Left lung (tissue), 10 donors: ENCODE results near the gene LAIR1. TPM values are rescaled to one million over a fixed set of nuclear protein-coding genes. Genes with fewer than 3 reads are reported as not detected.
"Not testable (repeated sequence)": the region's sequence is repeated elsewhere in the genome, so short reads cannot be mapped to it uniquely, and the experiment has no call there.

ENCODE experiments used
- ATAC-seq: fragments of 200-7000 bp; cut with Tn5 transposase; one replicate; pipeline ENCODE4 v1.9.1; 2020; ENCODE audit warnings: moderate library complexity
- DNase-seq, 4 donors: peaks; one replicate each; pipeline ENCODE4 v3.0.0-alpha.2; 2013 to 2020
- H3K27ac ChIP-seq, 2 donors: fragments of 200-600 bp; sonication (generic) in 1 of 2; one replicate each; pipeline versions ENCODE4 v1.5.0 to v1.8.0; 2020 to 2021
- H3K27me3 ChIP-seq, 2 donors: fragments of 200-600 bp; sonication (generic) in 1 of 2; one replicate each; pipeline versions ENCODE4 v1.5.0 to v1.8.0; 2020 to 2021
- H3K36me3 ChIP-seq, 2 donors: fragments of 200-600 bp; sonication (generic) in 1 of 2; one replicate each; pipeline versions ENCODE4 v1.5.0 to v1.8.0; 2020 to 2021
- H3K4me1 ChIP-seq, 2 donors: fragments of 200-600 bp; one replicate each; pipeline ENCODE4 v1.8.0; 2021
- H3K4me3 ChIP-seq, 2 donors: fragments of 200-600 bp; sonication (generic) in 1 of 2; one replicate each; pipeline versions ENCODE4 v1.5.0 to v1.8.0; 2020 to 2021; ENCODE audit warnings: mild to moderate bottlenecking in 1 of 2
- H3K9me3 ChIP-seq, 2 donors: fragments of 200-600 bp; sonication (generic) in 1 of 2; one replicate each; pipeline versions ENCODE4 v1.5.0 to v1.8.0; 2020 to 2021
- intact Hi-C, 2 donors: fragments of 100-400 bp; cut with DNase I; formaldehyde crosslinking; loops; one replicate each; pipeline versions ENCODE4 v1.11.2 to v1.14.2; 2022
- polyA plus RNA-seq, 6 donors: library from polyadenylated mRNA; unstranded; fragments of 120-200 nt; gene quantifications; one replicate each; pipeline ENCODE4 v1.2.1, GENCODE V29; 2013; ENCODE audit not compliant: insufficient read length in 6 of 6
- total RNA-seq, 2 donors: library from RNA; stranded (reverse); fragmentation: NEBNext Ultra II Directional; extraction: Animal tissue kit (Norgen Biotek cat#: 25700); gene quantifications; one replicate each; pipeline ENCODE4 v1.2.1, GENCODE V29; 2021
- TF ChIP-seq, protein P1 (sequence below), 2 donors: fragments of 200-600 bp; sonication (generic) in 1 of 2; IDR thresholded peaks; one replicate each; pipeline versions ENCODE4 v1.5.0 to v1.8.0; 2021; ENCODE audit warnings: antibody characterized with exemption in 2 of 2
- donor health status: DM: no; HTN: yes; CAD: no.
- donor health status: DM: no; HTN: no; CAD: no.

Gene LAIR1
- total and polyA plus RNA-seq, 8 donors, result 5.0 to 172 (median 7.5) TPM

DNA sequence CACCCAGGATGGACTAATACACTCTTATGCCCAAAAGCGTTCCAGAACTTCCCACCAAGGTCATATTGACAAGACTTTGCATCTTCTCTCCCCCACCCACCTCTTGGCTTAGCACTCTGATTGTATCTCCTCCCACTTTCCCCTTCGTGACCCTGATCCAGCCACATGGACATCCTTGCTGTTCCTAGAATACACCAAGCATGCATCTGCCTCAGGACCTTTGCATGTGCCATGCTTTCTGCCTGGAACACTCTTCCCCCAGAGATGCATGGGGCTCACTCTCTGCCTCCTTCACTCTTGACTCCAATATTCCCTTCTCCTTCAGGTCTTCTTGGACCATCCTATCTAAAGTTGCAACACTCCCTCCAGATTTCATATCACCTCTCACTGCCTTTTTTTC is 16.2 kb upstream of the LAIR1 start:
- peaks cover 0 to 22% of the 10 kb centered on the region in 2 donors for H3K27me3 ChIP-seq
- H3K27ac ChIP-seq, result no peak overlapping the region
- H3K36me3 ChIP-seq, result no peaks in the 10 kb centered on the region
- peaks cover 0 to 34% of the 10 kb centered on the region in 2 donors for H3K4me1 ChIP-seq
- intact Hi-C loops, result no loop called here
- H3K9me3 ChIP-seq, result no peaks in the 10 kb centered on the region
- no peak overlapping the region for H3K4me3 ChIP-seq
- TF ChIP-seq, protein P1, sequence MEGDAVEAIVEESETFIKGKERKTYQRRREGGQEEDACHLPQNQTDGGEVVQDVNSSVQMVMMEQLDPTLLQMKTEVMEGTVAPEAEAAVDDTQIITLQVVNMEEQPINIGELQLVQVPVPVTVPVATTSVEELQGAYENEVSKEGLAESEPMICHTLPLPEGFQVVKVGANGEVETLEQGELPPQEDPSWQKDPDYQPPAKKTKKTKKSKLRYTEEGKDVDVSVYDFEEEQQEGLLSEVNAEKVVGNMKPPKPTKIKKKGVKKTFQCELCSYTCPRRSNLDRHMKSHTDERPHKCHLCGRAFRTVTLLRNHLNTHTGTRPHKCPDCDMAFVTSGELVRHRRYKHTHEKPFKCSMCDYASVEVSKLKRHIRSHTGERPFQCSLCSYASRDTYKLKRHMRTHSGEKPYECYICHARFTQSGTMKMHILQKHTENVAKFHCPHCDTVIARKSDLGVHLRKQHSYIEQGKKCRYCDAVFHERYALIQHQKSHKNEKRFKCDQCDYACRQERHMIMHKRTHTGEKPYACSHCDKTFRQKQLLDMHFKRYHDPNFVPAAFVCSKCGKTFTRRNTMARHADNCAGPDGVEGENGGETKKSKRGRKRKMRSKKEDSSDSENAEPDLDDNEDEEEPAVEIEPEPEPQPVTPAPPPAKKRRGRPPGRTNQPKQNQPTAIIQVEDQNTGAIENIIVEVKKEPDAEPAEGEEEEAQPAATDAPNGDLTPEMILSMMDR (IDR thresholded peaks at IDR 0.05), result no peak
- ATAC-seq (no peak), DNase-seq (no peak)

DNA sequence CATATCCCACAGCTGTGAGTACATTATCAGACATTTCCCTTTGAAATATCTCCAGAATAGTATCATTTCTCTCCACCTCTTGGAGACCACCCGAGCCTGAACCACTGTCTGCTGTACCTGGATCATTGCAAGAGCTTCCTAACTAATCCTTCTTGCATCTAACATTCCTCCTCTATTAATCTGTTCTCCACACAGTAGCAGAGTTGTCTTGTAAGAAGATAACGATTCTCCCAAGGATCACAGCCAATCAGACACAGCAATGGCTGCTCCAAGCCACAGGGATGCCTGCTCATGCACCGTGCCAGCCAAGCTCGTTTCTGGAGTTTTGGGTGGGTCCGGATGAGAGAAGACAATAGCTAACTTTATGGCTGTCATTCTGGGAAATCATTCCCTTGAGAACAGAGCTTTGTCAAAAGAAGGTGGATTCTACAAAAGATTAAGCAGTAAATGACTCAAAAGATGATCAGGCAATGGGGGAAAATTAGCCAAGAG is 14.5 kb upstream of the LAIR1 start:
- TF ChIP-seq, protein P1 (IDR thresholded peaks at IDR 0.05), result no peak
- intact Hi-C loops, result no loop called here
- Histone ChIP-seq H3K27ac (peak overlapping the region; percentile 75 to 87), H3K9me3 (no peaks in the 10 kb centered on the region), H3K36me3 (no peaks in the 10 kb centered on the region), H3K4me1 (peaks cover 0 to 44% of the 10 kb centered on the region in 2 donors), H3K27me3 (peaks cover 0 to 18% of the 10 kb centered on the region in 2 donors), H3K4me3 (no peak overlapping the region)
- DNase-seq, result no peak
- no peak for ATAC-seq

GRCh38 chr19:54376610-54377285 is 12.0 kb upstream of the LAIR1 start:
- no peak overlapping the region for H3K4me3 ChIP-seq
- no peaks in the 10 kb centered on the region for H3K36me3 ChIP-seq
- ATAC-seq (no peak), DNase-seq (no peak)
- H3K27me3 ChIP-seq, result peaks cover 0 to 18% of the 10 kb centered on the region in 2 donors
- no peaks in the 10 kb centered on the region for H3K9me3 ChIP-seq
- H3K27ac ChIP-seq, result peak overlapping the region in 1 of 2 donors; percentile 91
- peaks cover 0 to 61% of the 10 kb centered on the region in 2 donors for H3K4me1 ChIP-seq
- intact Hi-C loops, result no loop called here
- TF ChIP-seq, protein P1 (IDR thresholded peaks at IDR 0.05), result no peak

GRCh38 chr19:54375181-54375938 is 10.6 kb upstream of the LAIR1 start:
- DNase-seq (peak in 1 of 4 donors; percentile 39), ATAC-seq (peak; percentile 47)
- H3K4me1 ChIP-seq, result peaks cover 0 to 70% of the 10 kb centered on the region in 2 donors
- peak overlapping the region; percentile 36 to 91 for H3K27ac ChIP-seq
- intact Hi-C loops, H3K36me3 ChIP-seq, H3K9me3 ChIP-seq: not testable (repeated sequence)
- H3K27me3 ChIP-seq, result peaks cover 0 to 17% of the 10 kb centered on the region in 2 donors
- H3K4me3 ChIP-seq, result peak overlapping the region in 1 of 2 donors; percentile 38

- Histone ChIP-seq H3K4me3 (peak overlapping the region in 1 of 2 donors; percentile 38), H3K27ac (peak overlapping the region; percentile 33 to 91), H3K9me3 (no peaks in the 10 kb centered on the region), H3K27me3 (peaks cover 0 to 9% of the 10 kb centered on the region in 2 donors), H3K36me3 (no peaks in the 10 kb centered on the region), H3K4me1 (peaks cover 0 to 64% of the 10 kb centered on the region in 2 donors)
- peak; percentile 43 for ATAC-seq
- TF ChIP-seq, protein P1 (IDR thresholded peaks at IDR 0.05), result no peak
- peak in 2 of 4 donors; percentile 5 to 71 for DNase-seq
- intact Hi-C loops, result no loop called here
These were observed 9.3 kb upstream of the LAIR1 start for GRCh38 chr19:54373781-54374631.

DNA sequence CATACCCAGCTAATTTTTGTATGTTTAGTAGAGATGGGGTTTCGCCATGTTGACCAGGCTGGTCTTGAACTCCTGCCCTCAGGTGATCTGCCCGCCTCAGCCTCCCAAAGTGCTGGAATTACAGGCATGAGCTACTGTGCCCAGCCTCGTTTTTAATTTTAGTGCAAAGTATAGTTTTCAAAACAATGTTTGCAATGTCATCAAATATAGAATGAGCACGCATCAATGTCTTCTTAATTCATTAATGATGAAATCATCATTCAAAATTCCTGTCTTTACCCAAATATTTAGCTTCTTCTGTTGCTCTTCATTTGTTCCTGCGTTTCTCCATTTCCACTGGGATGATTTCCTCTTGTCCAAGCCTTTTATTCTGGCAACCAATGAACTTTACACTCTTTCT is 6.7 kb upstream of the LAIR1 start:
- Histone ChIP-seq H3K27ac (peak overlapping the region in 1 of 2 donors; percentile 91), H3K4me1 (peaks cover 0 to 60% of the 10 kb centered on the region in 2 donors)
- H3K27me3 ChIP-seq, DNase-seq, H3K9me3 ChIP-seq, H3K36me3 ChIP-seq, intact Hi-C loops, H3K4me3 ChIP-seq, ATAC-seq: not testable (repeated sequence)

- H3K36me3 ChIP-seq, ATAC-seq, H3K9me3 ChIP-seq, intact Hi-C loops, H3K27me3 ChIP-seq, DNase-seq: not testable (repeated sequence)
- peak overlapping the region in 1 of 2 donors; percentile 91 for H3K27ac ChIP-seq
- peaks cover 0 to 63% of the 10 kb centered on the region in 2 donors for H3K4me1 ChIP-seq
- peak overlapping the region in 1 of 2 donors; percentile 18 for H3K4me3 ChIP-seq
These were observed 5.7 kb upstream of the LAIR1 start for GRCh38 chr19:54370434-54370796.
